ENCODE measurements around the gene PFKFB1.
A peak's percentile ranks its signal among the peaks of the same experiment; 100 is the strongest.

PFKFB1 gene

GRCh38 chrX:54920610-54921426 is 73.2 kb downstream of the PFKFB1 start, which contains the start of gene TRO:
TSS of gene TRO (plus strand) at chrX:54920824. CDS start at chrX:54922247, 1,423 bp downstream.
- DNase-seq, result peak; percentile 26

GRCh38 chrX:54909941-54910340 is 84.0 kb downstream of the PFKFB1 start:
- DNase-seq, result no peak

GRCh38 chrX:54894159-54894558 is 99.8 kb downstream of the PFKFB1 start:
- DNase-seq, result no peak

- no peak for DNase-seq
These were observed 102.4 kb downstream of the PFKFB1 start for GRCh38 chrX:54891573-54891972.

GRCh38 chrX:54885740-54886139 is 108.2 kb downstream of the PFKFB1 start:
- DNase-seq, result no peak

Measured in DMS79 treated with DMSO at 0.1 percent for 48 hours (cell line).